MCF 10A (cell line): ENCODE results near the gene DCT. TPM values are rescaled to one million over a fixed set of nuclear protein-coding genes. Genes with fewer than 3 reads are reported as not detected.

Experiments used
- BruUV-seq: library from RNA; stranded (reverse); fragments of 400-500 nt; replicated peaks from 2 replicates; lab custom pipeline; 2021; lab: Mats Ljungman, UMichigan
- CTCF ChIA-PET: fragments of 300-600 bp; sonication (Branson Sonifier 250); formaldehyde crosslinking; extraction: SDS; loops from one replicate; lab custom pipeline; 2021; ENCODE audit warnings: antibody characterized with exemption, inconsistent platforms; lab: Yijun Ruan, JAX
- POLR2A ChIA-PET: fragments of 300-600, 350-650 bp; sonication (Branson Sonifier 250); formaldehyde crosslinking; extraction: SDS; loops from one replicate; lab custom pipeline; 2020; ENCODE audit warnings: antibody characterized with exemption, inconsistent platforms; lab: Yijun Ruan, JAX
- DNase-seq: peaks from one replicate; pipeline ENCODE4 v3.0.0-alpha.2; 2018; ENCODE audit not compliant: unreplicated experiment
- H3K27ac Mint-ChIP-seq: one replicate; pipeline ENCODE4 v1.8.0; 2022; ENCODE audit warnings: mild to moderate bottlenecking, low read depth, mixed read lengths; ENCODE audit not compliant: unreplicated experiment
- H3K27me3 Mint-ChIP-seq: one replicate; pipeline ENCODE4 v1.8.0; 2022; ENCODE audit warnings: mixed read lengths; ENCODE audit not compliant: insufficient read depth, unreplicated experiment
- H3K36me3 Mint-ChIP-seq: one replicate; pipeline ENCODE4 v1.8.0; 2022; ENCODE audit warnings: mild to moderate bottlenecking, moderate library complexity, mixed read lengths; ENCODE audit not compliant: insufficient read depth, unreplicated experiment
- H3K4me1 Mint-ChIP-seq: one replicate; pipeline ENCODE4 v1.8.0; 2022; ENCODE audit warnings: mixed read lengths; ENCODE audit not compliant: insufficient read depth, unreplicated experiment
- H3K4me3 Mint-ChIP-seq: one replicate; pipeline ENCODE4 v1.8.0; 2022; ENCODE audit warnings: mild to moderate bottlenecking, moderate library complexity, mixed read lengths; ENCODE audit not compliant: unreplicated experiment
- H3K9me3 Mint-ChIP-seq: one replicate; pipeline ENCODE4 v1.8.0; 2022; ENCODE audit warnings: mixed read lengths; ENCODE audit not compliant: unreplicated experiment
- intact Hi-C: fragments of 100-400 bp; cut with micrococcal nuclease; formaldehyde crosslinking; loops from 2 replicates; pipeline ENCODE4 v1.14.1; 2022
- total RNA-seq: library from RNA; stranded (reverse); gene quantifications from 2 replicates; pipeline ENCODE4 v1.2.3, GENCODE V29; 2022
- TF ChIP-seq, protein P1 (sequence below): fragments of 200-600 bp; IDR thresholded peaks from one replicate; pipeline ENCODE4 v1.8.0; 2022; ENCODE audit warnings: antibody characterized with exemption, mild to moderate bottlenecking; ENCODE audit not compliant: unreplicated experiment

The DCT gene
- total RNA-seq, 1 experiment from 2014 or later = not detected

DNA sequence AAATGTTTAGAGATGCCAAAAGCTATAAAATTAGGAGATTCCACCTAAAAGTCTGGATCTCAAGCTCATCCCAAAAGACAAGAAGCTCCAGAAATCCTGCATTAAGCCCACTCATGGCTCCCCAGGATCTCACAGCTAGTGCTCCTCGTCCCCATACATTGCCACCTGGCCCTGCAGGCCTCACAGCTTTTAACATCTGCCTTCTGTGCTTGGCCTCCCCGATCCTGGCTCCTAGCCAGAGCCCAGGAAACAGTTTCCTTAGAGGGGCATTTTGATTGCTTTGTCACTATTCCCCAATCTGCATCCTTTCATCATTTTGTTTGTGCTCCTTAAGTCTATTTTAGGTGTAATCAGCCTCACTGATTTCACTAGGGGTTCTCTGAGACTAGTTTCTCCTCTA, 14.5 kb upstream of the DCT start:
- TF ChIP-seq, protein P1, sequence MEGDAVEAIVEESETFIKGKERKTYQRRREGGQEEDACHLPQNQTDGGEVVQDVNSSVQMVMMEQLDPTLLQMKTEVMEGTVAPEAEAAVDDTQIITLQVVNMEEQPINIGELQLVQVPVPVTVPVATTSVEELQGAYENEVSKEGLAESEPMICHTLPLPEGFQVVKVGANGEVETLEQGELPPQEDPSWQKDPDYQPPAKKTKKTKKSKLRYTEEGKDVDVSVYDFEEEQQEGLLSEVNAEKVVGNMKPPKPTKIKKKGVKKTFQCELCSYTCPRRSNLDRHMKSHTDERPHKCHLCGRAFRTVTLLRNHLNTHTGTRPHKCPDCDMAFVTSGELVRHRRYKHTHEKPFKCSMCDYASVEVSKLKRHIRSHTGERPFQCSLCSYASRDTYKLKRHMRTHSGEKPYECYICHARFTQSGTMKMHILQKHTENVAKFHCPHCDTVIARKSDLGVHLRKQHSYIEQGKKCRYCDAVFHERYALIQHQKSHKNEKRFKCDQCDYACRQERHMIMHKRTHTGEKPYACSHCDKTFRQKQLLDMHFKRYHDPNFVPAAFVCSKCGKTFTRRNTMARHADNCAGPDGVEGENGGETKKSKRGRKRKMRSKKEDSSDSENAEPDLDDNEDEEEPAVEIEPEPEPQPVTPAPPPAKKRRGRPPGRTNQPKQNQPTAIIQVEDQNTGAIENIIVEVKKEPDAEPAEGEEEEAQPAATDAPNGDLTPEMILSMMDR = no peak
- DNase-seq = no peak
- intact Hi-C loops = no loop called here
- H3K4me3 Mint-ChIP-seq = no peak overlapping the region
- CTCF ChIA-PET = no interaction called here
- H3K9me3 Mint-ChIP-seq = peaks cover 9% of the 10 kb centered on the region
- BruUV-seq = no TSS peak
- POLR2A ChIA-PET = no interaction called here
- no peaks in the 10 kb centered on the region for H3K36me3 Mint-ChIP-seq
- H3K4me1 Mint-ChIP-seq = no peaks in the 10 kb centered on the region
- H3K27ac Mint-ChIP-seq = no peak overlapping the region
- no peaks in the 10 kb centered on the region for H3K27me3 Mint-ChIP-seq

DNA sequence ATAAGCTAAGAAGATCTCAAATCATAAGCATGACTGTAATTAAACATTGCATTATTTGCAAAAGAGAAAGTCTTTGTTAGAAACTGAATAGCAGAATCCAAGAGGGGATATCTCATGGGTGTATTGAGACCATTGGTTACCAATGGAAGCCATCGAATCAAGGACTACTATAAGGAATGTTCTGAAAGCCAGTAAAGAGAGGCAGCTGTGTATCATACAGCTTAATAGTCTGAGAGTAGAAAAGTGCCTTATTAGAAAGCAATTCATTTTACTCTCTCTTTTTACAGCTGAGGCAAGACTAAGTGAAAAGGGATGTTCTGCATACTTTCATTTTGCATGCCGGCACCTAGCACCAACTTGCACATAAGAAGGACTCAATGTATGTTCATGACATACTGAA, 7.6 kb upstream of the DCT start:
- H3K27ac Mint-ChIP-seq = no peak overlapping the region
- peaks cover 12% of the 10 kb centered on the region for H3K4me1 Mint-ChIP-seq
- TF ChIP-seq, protein P1 = no peak
- no peak overlapping the region for H3K4me3 Mint-ChIP-seq
- H3K9me3 Mint-ChIP-seq = no peaks in the 10 kb centered on the region
- CTCF ChIA-PET = interaction anchor here (1.4 kb wide), 1 partner anchor 17 kb away, joined by 3 read pairs; no protein-coding TSS in a partner anchor
- no peak for DNase-seq
- intact Hi-C loops = no loop called here
- no peaks in the 10 kb centered on the region for H3K27me3 Mint-ChIP-seq
- no peaks in the 10 kb centered on the region for H3K36me3 Mint-ChIP-seq
- no TSS peak for BruUV-seq
- POLR2A ChIA-PET = no interaction called here

DNA sequence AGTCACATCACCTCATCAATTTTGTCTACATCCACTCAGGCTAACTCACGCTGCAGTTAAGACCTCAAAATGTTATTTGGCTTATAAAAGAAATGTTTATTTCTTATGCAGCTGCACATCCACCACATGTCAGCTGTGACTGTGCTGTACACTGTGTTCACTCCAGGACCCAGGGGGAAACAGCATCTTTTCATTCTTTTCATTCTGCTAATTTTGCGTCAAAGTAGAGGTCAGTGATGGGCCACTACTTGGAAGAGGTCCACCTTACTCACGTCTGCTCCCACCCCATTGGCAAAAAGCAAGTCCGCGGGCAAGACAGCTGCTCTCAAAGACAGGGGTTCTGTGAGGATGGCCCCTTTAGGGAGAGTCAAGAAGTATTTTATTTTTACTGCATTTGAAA, 4.5 kb upstream of the DCT start:
- no peak for DNase-seq
- Mint-ChIP-seq H3K4me1 (peaks cover 29% of the 10 kb centered on the region), H3K36me3 (no peaks in the 10 kb centered on the region), H3K27me3 (no peaks in the 10 kb centered on the region), H3K9me3 (no peaks in the 10 kb centered on the region), H3K4me3 (no peak overlapping the region), H3K27ac (no peak overlapping the region)
- ChIA-PET CTCF (interaction anchor here (1.0 to 1.1 kb wide), 2 partner anchors 15 to 16 kb away, joined by 4 to 5 read pairs; no protein-coding TSS in a partner anchor), POLR2A (no interaction called here)
- TF ChIP-seq, protein P1 = no peak
- BruUV-seq = no TSS peak
- intact Hi-C loops = no loop called here

DNA sequence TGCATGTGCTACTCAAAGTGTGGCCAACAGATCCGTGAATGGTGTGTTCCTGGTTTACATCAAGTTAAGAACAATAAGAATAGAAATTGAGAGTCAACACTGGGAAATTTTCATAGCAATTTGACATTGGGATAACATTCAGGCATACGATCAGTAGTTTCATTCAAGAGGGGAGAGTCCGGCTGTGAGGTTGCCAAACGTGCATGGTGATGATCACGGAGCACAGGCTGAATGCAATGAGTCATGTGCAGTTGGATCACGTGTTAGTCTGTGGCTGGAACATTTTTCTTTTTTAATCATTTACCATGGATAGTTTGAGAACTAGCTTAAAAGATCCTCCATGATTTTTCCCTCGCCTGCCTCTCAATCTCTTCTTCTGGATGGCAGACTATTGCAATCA, 2.5 kb upstream of the DCT start:
- H3K4me3 Mint-ChIP-seq = no peak overlapping the region
- no TSS peak for BruUV-seq
- TF ChIP-seq, protein P1 = no peak
- H3K4me1 Mint-ChIP-seq = peaks cover 23% of the 10 kb centered on the region
- no peaks in the 10 kb centered on the region for H3K9me3 Mint-ChIP-seq
- H3K27ac Mint-ChIP-seq = no peak overlapping the region
- ChIA-PET POLR2A (interaction anchor here (0.9 kb wide), 1 partner anchor 67 kb away, joined by 3 read pairs; no protein-coding TSS in a partner anchor), CTCF (interaction anchor here (1.9 kb wide), 1 partner anchor 139 kb away, joined by 7 read pairs; no protein-coding TSS in a partner anchor)
- no peaks in the 10 kb centered on the region for H3K27me3 Mint-ChIP-seq
- intact Hi-C loops = no loop called here
- peak; percentile 68 for DNase-seq
- H3K36me3 Mint-ChIP-seq = no peaks in the 10 kb centered on the region
